GM18951 (cell line): ENCODE data around the gene SLC2A1.

Source experiments
- POLR2A ChIP-seq: IDR thresholded peaks from 4 replicates; pipeline ENCODE4 v1.6.1; 2011; ENCODE audit warnings: mild to moderate bottlenecking; ENCODE audit not compliant: insufficient read length, insufficient read depth; ENCODE audit errors: extremely low read depth
- in situ Hi-C: fragments of 300-500 bp; cut with MboI; formaldehyde crosslinking; loops from one replicate; pipeline ENCODE4 v1.12.0; 2022; ENCODE audit warnings: low sequenced_read_pairs, mixed read lengths, inconsistent platforms; ENCODE audit not compliant: unreplicated experiment

Gene SLC2A1

DNA sequence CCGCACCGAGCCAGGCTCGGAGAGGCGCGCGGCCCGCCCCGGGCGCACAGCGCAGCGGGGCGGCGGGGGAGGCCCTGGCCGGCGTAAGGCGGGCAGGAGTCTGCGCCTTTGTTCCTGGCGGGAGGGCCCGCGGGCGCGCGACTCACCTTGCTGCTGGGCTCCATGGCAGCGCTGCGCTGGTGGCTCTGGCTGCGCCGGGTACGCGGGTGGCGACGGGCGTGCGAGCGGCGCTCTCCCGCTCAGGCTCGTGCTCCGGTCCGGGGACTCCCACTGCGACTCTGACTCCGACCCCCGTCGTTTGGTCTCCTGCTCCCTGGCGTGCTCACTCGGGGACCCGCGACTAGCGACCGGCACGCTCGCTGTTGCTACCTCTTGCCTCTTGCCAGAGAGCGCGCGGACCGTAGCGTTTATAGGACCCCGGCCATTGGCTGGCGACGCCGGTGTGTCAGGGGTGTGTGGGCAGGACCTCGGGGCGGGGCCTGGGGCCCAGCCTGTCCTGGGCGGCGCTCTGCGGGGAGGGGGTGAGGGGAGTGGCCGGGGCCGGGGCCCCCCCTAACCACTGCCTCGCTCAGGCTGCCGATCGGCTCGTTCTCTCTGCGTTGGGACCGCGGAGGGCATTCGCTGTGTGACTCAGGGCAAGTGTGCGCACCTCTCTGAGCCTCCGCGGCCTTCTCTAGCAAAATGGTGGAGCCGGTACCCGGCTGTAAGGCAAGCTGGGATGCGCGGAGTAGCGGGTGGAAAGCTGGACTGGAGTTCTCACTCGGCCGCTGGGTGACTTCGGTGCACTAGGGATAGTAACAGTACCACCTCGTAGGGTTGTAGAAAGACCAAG, at the start of gene SLC2A1:
SLC2A1 (minus strand) TSS at position 381 of the 832 bp plus-strand sequence; CDS start at position 164, 217 bp downstream.
- peak; percentile 97 for TF ChIP-seq POLR2A
- in situ Hi-C loops = no loop called here

DNA sequence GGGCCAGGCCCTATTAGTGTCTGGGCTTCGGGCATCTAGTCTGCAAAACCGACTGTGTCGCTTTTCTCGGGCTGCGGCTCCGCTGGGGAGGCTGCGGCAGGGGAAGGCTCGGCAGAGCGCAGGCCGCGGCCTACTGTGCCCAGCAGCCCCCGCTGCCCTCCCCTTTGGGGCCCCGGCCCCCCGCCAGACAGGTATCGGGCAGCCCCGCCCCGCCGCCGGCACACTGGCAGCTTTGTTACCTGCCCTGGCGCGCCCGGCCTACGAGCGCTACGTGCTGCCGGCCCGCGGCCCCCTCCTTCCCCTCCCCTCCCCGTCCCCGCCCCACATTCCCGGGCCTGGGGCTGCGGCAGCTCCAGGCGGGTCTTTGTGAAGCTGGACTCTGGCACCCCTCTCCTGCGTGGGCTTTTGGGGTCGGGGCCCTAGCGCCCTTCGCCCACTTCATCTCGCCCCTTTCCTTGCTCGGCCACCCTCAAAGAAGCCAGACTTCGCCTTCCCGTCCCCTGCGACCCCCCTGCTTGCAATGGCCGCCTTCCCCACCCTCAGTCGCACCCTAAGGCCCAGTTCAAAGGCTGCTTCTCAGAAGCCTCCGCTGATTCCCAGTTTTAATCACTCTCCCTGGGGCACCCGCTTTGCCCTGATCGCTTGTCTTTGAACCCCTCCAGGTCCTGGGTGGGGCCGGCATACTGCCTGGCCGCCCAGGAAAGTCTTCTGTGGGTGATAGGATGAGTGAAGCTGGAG, 48.9 kb upstream of the SLC2A1 start:
- no peak for TF ChIP-seq POLR2A
- in situ Hi-C loops = no loop called here

DNA sequence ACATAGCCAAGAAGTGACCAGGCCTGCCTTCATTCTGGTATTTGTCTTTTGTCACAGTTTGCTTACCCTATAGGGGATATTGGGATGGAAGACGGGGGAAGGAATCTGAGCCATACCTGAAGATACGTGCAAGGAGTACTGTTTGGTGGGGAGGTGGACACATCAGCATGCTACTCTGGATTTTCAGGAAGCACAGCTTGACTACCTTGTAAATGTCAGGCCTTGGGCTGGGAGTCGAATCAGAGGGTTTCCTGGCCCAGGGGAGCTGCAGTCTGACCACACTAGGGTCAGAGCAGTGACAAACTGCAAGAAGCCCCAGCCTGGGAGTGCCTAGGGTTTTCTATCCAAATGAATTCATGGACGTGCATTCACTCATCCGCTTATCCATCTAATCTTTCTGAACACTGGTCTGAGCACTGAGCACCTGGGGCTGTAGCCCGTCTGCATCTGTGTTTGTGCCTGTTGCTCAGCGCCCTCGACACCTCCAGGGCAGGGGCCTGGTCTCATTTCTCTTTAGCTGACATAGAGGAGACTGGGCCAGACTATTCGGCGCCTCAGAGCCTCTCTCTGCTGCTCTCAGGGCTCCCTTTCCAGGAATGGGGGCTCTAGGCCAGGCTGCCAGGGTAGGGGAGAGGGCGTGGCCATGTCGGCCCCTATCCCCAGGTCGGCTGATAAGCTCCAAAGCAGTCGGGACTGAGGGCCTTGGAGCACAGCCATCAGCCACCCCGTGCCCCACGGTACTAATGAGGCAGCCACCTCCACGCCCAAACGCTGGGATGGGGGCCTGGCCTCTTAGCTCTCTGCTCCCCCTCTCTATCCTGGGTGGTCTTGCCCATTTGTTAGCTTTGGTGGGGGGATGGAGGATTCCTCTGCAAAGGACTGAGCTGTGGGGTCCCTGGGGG, 47.0 kb upstream of the SLC2A1 start:
- TF ChIP-seq POLR2A = no peak
- in situ Hi-C loops = no loop called here

DNA sequence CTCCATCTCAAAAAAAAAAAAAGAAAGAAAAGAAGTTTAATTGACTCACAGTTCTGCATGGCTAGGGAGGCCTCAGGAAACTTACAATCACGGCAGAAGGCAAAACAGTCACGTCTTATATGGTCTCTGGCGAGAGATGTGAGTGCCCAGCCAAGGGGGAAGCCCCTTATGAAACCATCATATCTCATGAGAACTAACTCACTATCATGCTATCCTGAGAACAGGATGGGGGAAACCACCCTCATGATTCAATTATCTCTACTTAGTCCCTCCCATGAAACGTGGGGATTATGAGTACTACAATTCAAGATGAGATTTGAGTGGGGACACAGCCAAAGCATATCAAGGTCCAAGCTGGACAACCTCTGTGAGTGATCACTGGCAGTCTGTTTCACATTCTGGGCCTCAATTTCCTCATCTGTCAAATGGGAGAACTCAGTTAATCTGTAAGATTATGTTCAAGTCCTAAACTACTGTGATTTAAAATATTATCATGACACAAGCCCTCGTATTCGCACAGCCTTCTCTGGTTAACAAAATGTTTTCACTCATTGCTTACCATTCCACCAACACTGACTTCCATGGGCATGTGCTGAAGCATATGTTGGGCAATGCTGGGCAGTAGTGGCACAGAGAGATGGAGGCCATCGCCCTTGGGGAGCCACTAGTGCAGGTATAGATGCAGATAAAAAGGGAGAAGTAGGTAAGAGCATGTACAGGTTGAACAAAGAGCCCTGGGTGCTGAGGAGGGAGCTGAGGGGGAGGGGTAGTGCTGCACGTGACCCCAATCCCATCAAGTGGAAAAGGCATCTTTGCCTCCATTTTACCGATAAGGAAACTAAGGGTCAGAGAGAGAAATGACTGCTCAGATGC, 46.2 kb upstream of the SLC2A1 start:
- no peak for TF ChIP-seq POLR2A

DNA sequence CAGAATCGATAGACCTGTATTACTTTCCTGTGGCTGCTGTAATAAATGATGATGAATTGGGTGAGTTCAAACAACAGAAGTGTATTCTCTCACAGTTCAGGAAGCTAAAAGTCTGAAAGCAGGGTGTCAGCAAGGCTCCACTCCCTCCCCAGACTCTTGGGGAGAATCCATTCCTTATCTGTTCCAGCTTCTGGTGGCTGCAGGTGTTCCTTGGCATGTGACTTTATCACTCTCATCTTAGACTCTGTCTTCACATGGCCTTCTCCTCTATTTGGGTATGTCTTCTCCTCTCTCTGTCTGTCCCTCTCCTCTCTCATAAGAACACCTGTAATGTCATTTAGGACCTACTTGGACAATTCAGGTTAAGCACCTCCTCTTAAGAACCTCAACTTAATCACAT, 44.1 kb upstream of the SLC2A1 start:
- no peak for TF ChIP-seq POLR2A
- in situ Hi-C loops = no loop called here

More for the DNA sequence above, 46.2 kb upstream of the SLC2A1 start:
- in situ Hi-C loops = no loop called here

DNA sequence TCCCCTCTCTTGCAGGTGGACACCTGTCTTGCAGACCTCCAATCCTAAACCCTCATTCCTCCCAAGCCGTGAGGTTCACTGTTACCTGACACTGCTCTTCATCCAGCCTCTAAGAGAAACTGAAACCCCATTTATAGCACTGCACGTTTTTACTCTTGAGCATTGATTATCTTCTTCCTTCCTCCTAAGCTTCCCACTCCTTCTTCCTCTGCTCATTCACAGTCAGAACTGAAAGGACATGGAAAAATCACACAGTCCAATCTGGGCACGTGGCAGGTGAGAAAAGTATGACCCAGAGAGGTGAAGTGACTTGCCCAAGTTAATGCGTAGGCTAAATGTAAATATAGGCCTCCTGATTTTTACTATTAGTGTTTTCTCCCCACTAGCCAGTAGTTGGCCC, 43.4 kb upstream of the SLC2A1 start:
- no peak for TF ChIP-seq POLR2A
- in situ Hi-C loops = no loop called here

DNA sequence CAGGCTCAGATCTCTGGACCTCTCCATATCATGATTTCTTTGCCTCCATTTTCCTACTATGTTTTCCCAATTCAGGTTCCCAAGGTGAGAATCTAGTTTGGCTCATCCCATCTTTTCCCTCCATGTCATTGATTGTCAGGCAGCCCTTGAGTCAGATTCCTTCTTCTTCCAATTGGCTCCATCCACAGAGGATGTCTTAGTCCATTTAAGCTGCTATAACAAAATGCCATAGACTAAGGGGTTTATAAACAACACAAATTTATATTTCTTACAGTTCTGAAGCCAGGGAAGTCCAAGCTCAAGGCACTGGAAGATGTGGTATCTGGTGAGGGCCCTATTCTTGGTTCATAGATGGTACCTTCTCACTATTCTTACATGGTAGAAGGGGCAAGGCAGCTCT, 42.8 kb upstream of the SLC2A1 start:
- in situ Hi-C loops = no loop called here
- TF ChIP-seq POLR2A = no peak

DNA sequence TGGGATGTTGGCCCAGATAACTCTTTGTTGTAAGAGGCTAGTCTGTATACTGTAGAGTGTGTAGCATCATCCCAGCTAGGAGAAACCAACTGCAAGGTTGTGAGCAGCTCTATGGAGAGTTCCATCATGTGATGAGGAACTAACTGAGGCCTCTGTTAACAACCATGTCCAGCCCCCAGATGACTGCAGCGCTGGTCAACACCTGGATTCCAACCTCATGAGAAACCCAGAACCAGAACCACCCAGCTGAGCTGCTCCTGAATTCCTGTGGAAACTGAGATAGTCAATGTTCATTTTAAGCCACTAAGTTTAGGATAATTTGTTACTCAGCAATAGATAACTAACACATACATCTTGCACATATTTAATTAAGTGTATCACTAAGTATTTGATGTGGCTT, 41.6 kb upstream of the SLC2A1 start:
- in situ Hi-C loops = no loop called here
- TF ChIP-seq POLR2A = no peak

DNA sequence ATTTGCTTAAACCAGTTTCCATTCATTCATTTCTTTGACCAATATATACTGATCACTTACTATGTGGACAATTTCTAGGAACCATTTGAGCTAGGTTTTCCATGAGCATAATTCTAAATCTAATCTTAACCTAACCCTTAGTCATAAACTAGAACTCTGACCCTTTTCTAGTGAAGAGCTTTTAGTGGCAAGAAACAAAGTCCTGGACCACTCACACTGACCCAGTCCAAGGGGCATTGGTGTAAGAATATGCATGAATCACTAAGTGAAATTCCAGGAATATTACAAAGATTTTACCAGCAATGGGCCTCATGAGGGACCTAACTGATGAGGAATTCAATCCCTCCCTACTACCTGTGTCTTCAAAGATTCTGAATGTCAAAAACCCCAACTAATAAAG, 40.6 kb upstream of the SLC2A1 start:
- in situ Hi-C loops = no loop called here
- no peak for TF ChIP-seq POLR2A

DNA sequence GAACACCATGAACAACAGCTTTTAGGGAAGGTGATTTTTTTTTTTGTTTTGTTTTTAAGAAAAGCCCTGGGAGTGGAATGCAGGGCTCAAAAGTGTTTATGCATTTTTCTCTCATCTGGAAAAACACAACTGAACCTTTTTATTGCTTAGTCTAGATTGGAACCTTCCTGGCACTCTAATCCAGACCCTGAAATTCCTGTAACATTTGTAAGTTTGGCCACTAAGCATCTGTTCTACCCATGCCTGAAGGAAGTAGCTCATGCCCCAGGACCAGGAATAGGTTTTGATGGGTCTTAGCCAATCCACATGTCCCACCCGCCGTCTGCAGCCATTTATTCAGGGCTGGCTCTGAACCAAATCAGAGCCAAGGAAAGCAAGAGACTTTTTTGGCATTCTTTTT, 39.7 kb upstream of the SLC2A1 start:
- in situ Hi-C loops = no loop called here
- no peak for TF ChIP-seq POLR2A

DNA sequence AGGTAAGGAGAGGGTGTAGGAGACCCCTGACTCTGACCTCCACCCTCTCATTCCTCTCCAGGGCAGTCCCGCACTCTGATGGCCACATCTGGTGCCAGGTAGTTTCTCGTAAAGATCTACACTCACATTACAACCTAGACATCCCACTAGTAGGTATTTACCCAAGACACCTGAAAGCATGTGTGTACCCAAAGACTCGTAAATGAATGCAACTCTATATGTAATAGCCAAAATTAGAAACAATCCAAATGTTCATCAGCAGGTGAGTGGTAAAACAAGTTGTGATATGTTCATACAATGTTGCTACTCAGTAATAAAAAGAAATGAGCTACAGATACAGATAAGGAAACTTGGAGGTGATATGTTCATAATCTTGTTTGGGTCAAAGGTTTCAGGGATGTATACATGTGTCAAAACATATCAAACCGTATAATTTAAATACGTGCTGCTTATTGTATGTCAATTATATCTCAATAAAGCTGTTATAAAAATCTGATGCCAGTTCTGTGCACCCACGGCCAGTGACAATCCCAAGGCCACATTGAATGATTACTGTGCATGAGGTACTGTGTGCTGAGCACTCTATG, 37.8 kb upstream of the SLC2A1 start:
- TF ChIP-seq POLR2A = no peak
- in situ Hi-C loops = no loop called here
